PC-3 (cell line): ENCODE data around the gene TBPL2. TPM values are rescaled to one million over a fixed set of nuclear protein-coding genes. Genes with fewer than 3 reads are reported as not detected.

Source experiments
- ATAC-seq: fragments of 200-7000 bp; cut with Tn5 transposase; 2 replicates; pipeline ENCODE4 v1.9.1; 2020; ENCODE audit warnings: mild to moderate bottlenecking, moderate library complexity
- BruUV-seq: library from RNA; stranded (reverse); fragments of 400-500 nt; replicated peaks from 2 replicates; lab custom pipeline; 2021; lab: Mats Ljungman, UMichigan
- CTCF ChIA-PET: fragments of 300-600 bp; sonication (Branson Sonifier 250); formaldehyde crosslinking; loops from one replicate; lab custom pipeline; 2022; ENCODE audit warnings: antibody characterized with exemption; lab: Charles Lee
- POLR2A ChIA-PET: fragments of 300-600 bp; sonication (Branson Sonifier 250); formaldehyde crosslinking; loops from one replicate; lab custom pipeline; 2022; ENCODE audit warnings: antibody characterized with exemption; ENCODE audit not compliant: unreplicated experiment; lab: Charles Lee
- DNase-seq: peaks from one replicate; pipeline ENCODE4 v3.0.0-alpha.2; 2015
- H2AFZ ChIP-seq: fragments of 300-600 bp; sonication (generic); 2 replicates; pipeline ENCODE4 v1.6.0; 2016; ENCODE audit warnings: antibody characterized with exemption, low read length
- H3F3A ChIP-seq: fragments of 300-600 bp; sonication (generic); one replicate; pipeline ENCODE4 v1.6.0; 2017; ENCODE audit warnings: antibody characterized with exemption, low read length, control low read depth, mild to moderate bottlenecking; ENCODE audit not compliant: unreplicated experiment
- H3K27ac ChIP-seq: fragments of 300-600 bp; sonication (generic); 2 replicates; pipeline ENCODE4 v1.5.1; 2016; ENCODE audit warnings: mild to moderate bottlenecking, low read length
- H3K27me3 ChIP-seq: fragments of 300-600 bp; sonication (generic); 2 replicates; pipeline ENCODE4 v1.6.1; 2016; ENCODE audit warnings: low read length, mixed read lengths
- H3K36me3 ChIP-seq: fragments of 300-600 bp; sonication (generic); 2 replicates; pipeline ENCODE4 v1.6.1; 2016; ENCODE audit warnings: low read depth, mixed run types, low read length, mixed read lengths
- H3K4me1 ChIP-seq: fragments of 300-600 bp; sonication (generic); 2 replicates; pipeline ENCODE4 v1.5.1; 2016; ENCODE audit warnings: low read length; ENCODE audit not compliant: insufficient read depth
- H3K4me2 ChIP-seq: fragments of 300-600 bp; sonication (generic); 2 replicates; pipeline ENCODE4 v1.6.0; 2016; ENCODE audit warnings: low read length
- H3K4me3 ChIP-seq: fragments of 300-600 bp; sonication (generic); 2 replicates; pipeline ENCODE4 v1.5.1; 2016; ENCODE audit warnings: mild to moderate bottlenecking, low read length, mixed read lengths
- H3K79me2 ChIP-seq: fragments of 300-600 bp; sonication (generic); 2 replicates; pipeline ENCODE4 v1.6.1; 2017; ENCODE audit warnings: low read length, mixed read lengths
- H3K9ac ChIP-seq: fragments of 300-600 bp; sonication (generic); 2 replicates; pipeline ENCODE4 v1.6.0; 2016; ENCODE audit warnings: mild to moderate bottlenecking, low read length
- H3K9me2 ChIP-seq: fragments of 300-600 bp; sonication (generic); replicated peaks from 2 replicates; pipeline ENCODE4 v1.6.1; 2016; ENCODE audit warnings: mixed run types, low read length, mixed read lengths
- H3K9me3 ChIP-seq: fragments of 300-600 bp; sonication (generic); 2 replicates; pipeline ENCODE4 v1.6.1; 2016; ENCODE audit warnings: low read length, mixed read lengths
- H4K20me1 ChIP-seq: fragments of 300-600 bp; sonication (generic); 2 replicates; pipeline ENCODE4 v1.6.1; 2016; ENCODE audit warnings: low read length, mixed read lengths
- CTCF ChIP-seq: fragments of 300-600 bp; sonication (generic); conservative IDR thresholded peaks from 2 replicates; pipeline ENCODE4 v1.5.1; 2017; ENCODE audit warnings: antibody characterized with exemption, low read depth, mild to moderate bottlenecking, low read length
- EZH2 ChIP-seq: fragments of 300-600 bp; sonication (generic); IDR thresholded peaks from one replicate; pipeline ENCODE4 v1.6.1; 2017; ENCODE audit warnings: antibody characterized with exemption, mild to moderate bottlenecking, low read length; ENCODE audit not compliant: unreplicated experiment
- EZH2phosphoT487 ChIP-seq: fragments of 300-600 bp; sonication (generic); IDR thresholded peaks from 2 replicates; pipeline ENCODE4 v1.6.1; 2018; ENCODE audit warnings: mild to moderate bottlenecking, antibody characterized with exemption, low read length, borderline replicate concordance
- intact Hi-C: fragments of 100-400 bp; cut with micrococcal nuclease; formaldehyde crosslinking; loops from 2 replicates; pipeline ENCODE4 v1.9.0; 2023
- total RNA-seq: library from RNA; depleted of rRNA; stranded (reverse); fragments of >200 nt; gene quantifications from 2 replicates; pipeline ENCODE4 v1.2.3, GENCODE V29; 2014

TBPL2 gene
- total RNA-seq, 1 experiment from 2014 or later, result not detected

DNA sequence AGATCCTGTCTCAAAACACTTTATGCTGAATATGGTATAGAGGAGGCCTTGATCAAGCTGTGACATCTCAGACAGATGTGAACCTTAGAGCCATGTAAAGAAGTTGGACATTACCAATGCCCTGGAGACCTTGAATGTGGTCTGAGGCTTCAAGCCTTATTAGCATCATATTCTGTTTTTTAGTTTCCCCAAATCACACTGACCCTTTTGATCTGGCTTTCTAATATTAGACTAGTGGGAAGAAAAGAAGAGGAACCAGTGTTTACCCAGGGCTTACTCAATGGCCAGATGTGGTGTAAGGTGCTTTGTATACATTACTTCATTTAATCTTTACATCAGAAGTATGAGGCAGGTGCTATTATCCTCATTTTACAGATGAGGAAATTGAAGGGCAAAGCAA lies 10.6 kb upstream of the TBPL2 start:
- no peak overlapping the region for H2AFZ ChIP-seq
- no peak overlapping the region for H3K9ac ChIP-seq
- no peak overlapping the region for H3K4me3 ChIP-seq
- no TSS peak for BruUV-seq
- ChIA-PET POLR2A (interaction anchor here (0.5 kb wide), 1 partner anchor 16 kb away, joined by 13 read pairs; no protein-coding TSS in a partner anchor), CTCF (interaction anchor here (0.6 kb wide), 1 partner anchor 129 kb away, joined by 3 read pairs; no protein-coding TSS in a partner anchor)
- no peaks in the 10 kb centered on the region for H3K9me3 ChIP-seq
- peaks cover 78% of the 10 kb centered on the region for H3K4me1 ChIP-seq
- no peak for DNase-seq
- no peaks in the 10 kb centered on the region for H3K79me2 ChIP-seq
- no peak for ATAC-seq
- TF ChIP-seq CTCF (no peak), EZH2phosphoT487 (no peak), EZH2 (no peak)
- H3K36me3 ChIP-seq, result no peaks in the 10 kb centered on the region
- H3K27ac ChIP-seq, result no peak overlapping the region
- H3K9me2 ChIP-seq, result no peaks in the 10 kb centered on the region
- no peaks in the 10 kb centered on the region for H4K20me1 ChIP-seq
- H3K4me2 ChIP-seq, result no peak overlapping the region
- H3K27me3 ChIP-seq, result no peaks in the 10 kb centered on the region
- intact Hi-C loops, result no loop called here
- H3F3A ChIP-seq, result peaks cover 13% of the 10 kb centered on the region

DNA sequence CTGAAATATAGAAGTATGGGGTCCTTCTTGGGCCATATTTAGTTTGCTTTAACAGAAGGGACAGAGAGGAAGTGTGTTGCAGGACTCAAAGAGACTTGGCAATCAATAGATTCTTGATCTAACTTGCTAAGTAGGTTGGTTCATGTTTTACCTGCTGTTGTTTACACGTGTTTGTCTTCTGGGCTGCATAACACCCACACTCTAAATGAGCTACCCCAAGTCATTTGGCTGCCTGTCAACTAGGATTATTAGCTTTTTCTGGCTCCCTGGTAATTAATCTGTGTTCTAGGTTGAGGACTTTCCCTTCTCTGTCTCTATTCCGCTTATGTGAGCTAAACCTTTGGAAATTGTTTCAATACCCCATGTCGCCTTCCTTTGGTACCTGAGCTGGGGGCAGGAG lies 10.1 kb upstream of the TBPL2 start:
- Histone ChIP-seq H3F3A (peaks cover 13% of the 10 kb centered on the region), H3K4me2 (no peak overlapping the region), H2AFZ (no peak overlapping the region), H3K79me2 (no peaks in the 10 kb centered on the region), H3K9me2 (no peaks in the 10 kb centered on the region), H3K27me3 (no peaks in the 10 kb centered on the region), H3K36me3 (no peaks in the 10 kb centered on the region), H3K9ac (no peak overlapping the region), H4K20me1 (no peaks in the 10 kb centered on the region), H3K9me3 (no peaks in the 10 kb centered on the region), H3K4me1 (peaks cover 82% of the 10 kb centered on the region), H3K4me3 (no peak overlapping the region), H3K27ac (no peak overlapping the region)
- BruUV-seq, result no TSS peak
- intact Hi-C loops, result no loop called here
- no peak for TF ChIP-seq EZH2phosphoT487
- TF ChIP-seq CTCF, result no peak
- no peak for TF ChIP-seq EZH2
- ChIA-PET CTCF (interaction anchor here (0.6 kb wide), 1 partner anchor 129 kb away, joined by 3 read pairs; no protein-coding TSS in a partner anchor), POLR2A (interaction anchor here (0.5 kb wide), 1 partner anchor 16 kb away, joined by 13 read pairs; no protein-coding TSS in a partner anchor)
- no peak for ATAC-seq
- DNase-seq, result no peak

DNA sequence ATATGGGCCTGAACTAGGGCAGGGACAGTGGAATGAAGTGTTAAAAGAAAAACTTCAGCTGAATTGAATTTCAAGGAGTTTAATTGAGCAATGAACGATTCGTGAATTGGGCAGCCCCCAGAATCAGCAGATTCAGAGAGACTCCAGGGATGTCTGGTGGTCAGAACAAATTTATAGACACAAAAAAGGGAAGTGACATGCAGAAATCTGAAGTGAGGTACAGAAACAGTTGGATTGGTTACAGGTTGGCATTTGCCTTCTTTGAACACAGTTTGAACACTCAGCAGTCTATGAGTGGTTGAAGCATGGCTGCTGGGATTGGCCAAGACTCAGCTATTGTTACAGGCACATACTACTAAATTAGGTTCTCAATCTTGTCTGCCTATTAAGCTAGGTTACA lies 9.7 kb upstream of the TBPL2 start:
- POLR2A ChIA-PET, result interaction anchor here (0.7 kb wide), 1 partner anchor 231 kb away, joined by 3 read pairs; no protein-coding TSS in a partner anchor
- Histone ChIP-seq H3K27ac (no peak overlapping the region), H3K79me2 (no peaks in the 10 kb centered on the region), H3K4me3 (no peak overlapping the region), H3K9me2 (no peaks in the 10 kb centered on the region), H3K4me1 (peaks cover 81% of the 10 kb centered on the region), H3K36me3 (no peaks in the 10 kb centered on the region), H3K4me2 (no peak overlapping the region), H4K20me1 (no peaks in the 10 kb centered on the region), H3F3A (peaks cover 13% of the 10 kb centered on the region), H3K9ac (no peak overlapping the region), H3K9me3 (no peaks in the 10 kb centered on the region), H2AFZ (no peak overlapping the region), H3K27me3 (no peaks in the 10 kb centered on the region)
- CTCF ChIA-PET, result no interaction called here
- ATAC-seq (no peak), DNase-seq (no peak)
- intact Hi-C loops, result no loop called here
- BruUV-seq, result no TSS peak
- TF ChIP-seq EZH2 (no peak), CTCF (no peak), EZH2phosphoT487 (no peak)
